CD4-positive, alpha-beta T cell treated with Interleukin-12 subunit alpha and Interleukin-12 subunit beta, for 1 hour (primary cell): ENCODE results near the gene TMC6.

ENCODE experiments used
- DNase-seq: peaks from one replicate; pipeline ENCODE4 v3.0.0-alpha.2; 2020

TMC6 gene

GRCh38 chr17:78063489-78063888 is 65.1 kb downstream of the TMC6 start:
- DNase-seq: no peak

GRCh38 chr17:78062596-78062995 is 66.0 kb downstream of the TMC6 start:
- no peak for DNase-seq
